Effector memory CD4-positive, alpha-beta T cell (primary cell): ENCODE data around the gene HYAL3.
"Not testable (repeated sequence)": the region's sequence is repeated elsewhere in the genome, so short reads cannot be mapped to it uniquely, and the experiment has no call there.

Source experiments
- DNase-seq, 3 donors: peaks; one replicate each; pipeline ENCODE4 v3.0.0-alpha.2; 2020
- H3K27ac ChIP-seq: 2 replicates; pipeline ENCODE4 v1.7.0; 2013; ENCODE audit warnings: mild to moderate bottlenecking, low read length, moderate library complexity; ENCODE audit not compliant: insufficient read depth, poor library complexity, severe bottlenecking
- H3K27me3 ChIP-seq: replicated peaks from 2 replicates; pipeline ENCODE4 v1.7.0; 2013; ENCODE audit warnings: mild to moderate bottlenecking, low read length; ENCODE audit not compliant: insufficient read depth, control insufficient read depth, poor library complexity, severe bottlenecking
- H3K36me3 ChIP-seq: 2 replicates; pipeline ENCODE4 v1.7.0; 2013; ENCODE audit warnings: mild to moderate bottlenecking, low read length, moderate library complexity; ENCODE audit not compliant: control insufficient read depth, insufficient read depth
- H3K4me1 ChIP-seq: 2 replicates; pipeline ENCODE4 v1.7.0; 2013; ENCODE audit warnings: low read length, mild to moderate bottlenecking; ENCODE audit not compliant: control insufficient read depth, insufficient read depth, poor library complexity, severe bottlenecking
- H3K4me3 ChIP-seq: 2 replicates; pipeline ENCODE4 v1.7.0; 2013; ENCODE audit warnings: low read length, low read depth, mild to moderate bottlenecking; ENCODE audit not compliant: insufficient read depth, poor library complexity, severe bottlenecking
- H3K9me3 ChIP-seq: 2 replicates; pipeline ENCODE4 v1.7.0; 2013; ENCODE audit warnings: mild to moderate bottlenecking, low read length, moderate library complexity; ENCODE audit not compliant: control insufficient read depth

HYAL3 gene

DNA sequence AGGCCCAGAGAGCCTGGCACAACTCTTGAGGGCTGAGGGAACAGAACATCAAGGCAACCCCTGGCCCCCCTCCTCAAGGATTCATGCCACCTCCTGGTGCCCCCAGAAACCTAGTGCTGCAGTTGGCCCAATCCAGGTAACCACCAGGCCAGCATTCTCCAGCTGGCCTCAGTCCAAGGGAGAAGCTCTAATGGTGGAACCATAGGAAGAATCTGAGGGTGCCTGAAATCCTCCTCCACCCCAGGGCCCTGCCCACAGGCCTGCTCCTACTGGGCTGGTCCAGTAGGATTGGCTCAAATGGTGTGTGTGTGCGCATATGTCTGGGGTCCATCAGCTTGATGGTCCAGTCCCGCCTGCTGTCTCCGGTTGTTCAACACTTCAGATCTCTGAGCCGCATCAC, 15.6 kb upstream of the HYAL3 start:
- no peak for DNase-seq
- no peak overlapping the region for H3K4me3 ChIP-seq
- no peaks in the 10 kb centered on the region for H3K9me3 ChIP-seq
- no peaks in the 10 kb centered on the region for H3K27me3 ChIP-seq
- peaks cover 21% of the 10 kb centered on the region for H3K4me1 ChIP-seq
- H3K27ac ChIP-seq = no peak overlapping the region
- no peaks in the 10 kb centered on the region for H3K36me3 ChIP-seq

DNA sequence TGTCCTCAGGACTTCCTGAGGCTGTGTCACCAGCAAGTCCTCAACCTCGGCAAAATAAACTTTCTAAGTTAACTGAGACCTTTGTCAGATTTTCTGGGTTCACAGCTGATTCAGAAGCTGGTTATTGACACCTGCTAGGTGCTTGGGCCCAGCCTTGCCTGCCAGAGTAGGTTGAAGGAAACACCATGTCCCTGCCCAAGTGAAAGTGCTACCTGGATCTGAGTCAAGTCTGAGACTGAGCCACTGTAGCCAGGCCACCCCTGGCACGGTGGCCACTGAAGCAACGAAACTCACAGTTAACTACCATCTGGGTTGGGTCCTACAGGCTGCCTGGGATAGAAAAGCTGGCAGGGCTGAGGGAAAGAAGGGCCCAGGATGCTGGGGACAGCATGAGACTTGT, 15.1 kb upstream of the HYAL3 start:
- Histone ChIP-seq H3K36me3 (no peaks in the 10 kb centered on the region), H3K4me3 (no peak overlapping the region), H3K27me3 (no peaks in the 10 kb centered on the region), H3K4me1 (peaks cover 20% of the 10 kb centered on the region), H3K9me3 (no peaks in the 10 kb centered on the region), H3K27ac (no peak overlapping the region)
- no peak for DNase-seq

- not testable (repeated sequence) for DNase-seq, H3K27me3 ChIP-seq, H3K4me3 ChIP-seq, H3K4me1 ChIP-seq, H3K9me3 ChIP-seq, H3K36me3 ChIP-seq, H3K27ac ChIP-seq
Measured at GRCh38 chr3:50312041-50312440, 12.8 kb upstream of the HYAL3 start.

DNA sequence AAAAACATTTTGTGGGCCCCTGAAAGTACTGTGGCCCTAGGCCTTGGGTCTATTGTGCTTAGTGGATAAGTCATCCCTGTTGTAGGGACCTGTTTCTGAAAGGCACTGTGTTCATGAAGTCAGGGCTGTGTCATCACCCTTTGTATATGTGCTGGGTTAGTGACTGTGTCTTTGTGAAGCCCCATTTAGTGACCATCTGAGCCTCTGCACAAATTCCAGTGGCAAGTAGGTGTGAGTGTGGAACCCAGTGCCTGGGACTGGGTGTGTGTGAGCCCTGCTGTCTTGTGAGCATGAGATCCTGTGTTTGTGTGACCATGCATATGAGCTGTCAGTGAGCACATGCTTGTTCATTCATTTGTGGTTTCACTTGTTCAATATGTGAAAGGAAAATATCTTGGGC, 5.4 kb upstream of the HYAL3 start:
- Histone ChIP-seq H3K4me1 (peaks cover 10% of the 10 kb centered on the region), H3K4me3 (no peak overlapping the region), H3K27ac (no peak overlapping the region), H3K9me3 (no peaks in the 10 kb centered on the region), H3K27me3 (no peaks in the 10 kb centered on the region), H3K36me3 (no peaks in the 10 kb centered on the region)
- DNase-seq = no peak

DNA sequence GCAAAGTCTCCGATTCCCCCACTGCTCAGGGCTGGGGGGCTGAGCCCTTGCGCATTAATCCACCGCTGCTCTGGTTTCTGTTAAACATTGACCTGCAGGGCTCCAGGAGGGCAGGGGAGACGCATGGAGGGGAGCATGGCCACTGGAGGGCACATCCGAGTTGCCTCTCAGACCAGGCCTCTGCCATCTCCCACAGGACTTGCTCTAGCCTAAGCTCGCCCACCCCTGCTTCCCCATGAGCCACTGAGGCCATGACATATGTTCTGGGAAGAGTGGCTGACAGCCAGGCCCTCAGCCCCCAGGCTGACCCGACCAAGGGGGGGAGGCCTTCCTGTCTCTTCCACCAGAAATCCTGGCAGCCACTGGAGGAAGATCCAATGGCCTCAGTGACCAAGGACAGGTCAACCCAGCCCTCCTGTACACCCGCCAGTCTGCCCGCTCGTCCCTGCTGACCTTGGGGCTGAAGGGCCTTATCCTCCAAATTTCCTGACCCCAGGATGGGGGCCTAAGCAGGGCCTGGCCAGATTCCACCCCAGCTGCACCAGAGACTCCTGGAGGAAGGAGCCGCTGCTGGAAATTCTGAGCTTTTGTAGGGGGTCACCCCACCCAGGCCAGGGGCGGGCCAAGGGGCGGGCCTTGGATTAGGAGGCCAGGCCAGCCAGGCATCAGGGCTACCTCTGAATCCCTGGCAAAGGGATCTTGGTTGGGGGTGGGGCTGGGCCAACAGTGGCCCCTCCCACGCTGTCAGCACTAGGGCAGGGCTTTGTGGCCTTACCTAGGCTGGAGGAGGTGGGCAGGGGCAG, 4.0 kb upstream of the HYAL3 start, which contains the start of gene HYAL1:
TSS of gene HYAL1 (minus strand) at position 562 of the 803 bp plus-strand sequence. CDS start 618 bp downstream, outside the sequence.
- no peak within 1 kb of the TSS for H3K4me3 ChIP-seq
- H3K9me3 ChIP-seq = no peaks in the 10 kb centered on the region
- H3K27ac ChIP-seq = no peak within 1 kb of the TSS
- no peak for DNase-seq
- H3K4me1 ChIP-seq = peaks cover 18% of the 10 kb centered on the region
- no peaks in the 10 kb centered on the region for H3K36me3 ChIP-seq
- no peaks in the 10 kb centered on the region for H3K27me3 ChIP-seq

DNA sequence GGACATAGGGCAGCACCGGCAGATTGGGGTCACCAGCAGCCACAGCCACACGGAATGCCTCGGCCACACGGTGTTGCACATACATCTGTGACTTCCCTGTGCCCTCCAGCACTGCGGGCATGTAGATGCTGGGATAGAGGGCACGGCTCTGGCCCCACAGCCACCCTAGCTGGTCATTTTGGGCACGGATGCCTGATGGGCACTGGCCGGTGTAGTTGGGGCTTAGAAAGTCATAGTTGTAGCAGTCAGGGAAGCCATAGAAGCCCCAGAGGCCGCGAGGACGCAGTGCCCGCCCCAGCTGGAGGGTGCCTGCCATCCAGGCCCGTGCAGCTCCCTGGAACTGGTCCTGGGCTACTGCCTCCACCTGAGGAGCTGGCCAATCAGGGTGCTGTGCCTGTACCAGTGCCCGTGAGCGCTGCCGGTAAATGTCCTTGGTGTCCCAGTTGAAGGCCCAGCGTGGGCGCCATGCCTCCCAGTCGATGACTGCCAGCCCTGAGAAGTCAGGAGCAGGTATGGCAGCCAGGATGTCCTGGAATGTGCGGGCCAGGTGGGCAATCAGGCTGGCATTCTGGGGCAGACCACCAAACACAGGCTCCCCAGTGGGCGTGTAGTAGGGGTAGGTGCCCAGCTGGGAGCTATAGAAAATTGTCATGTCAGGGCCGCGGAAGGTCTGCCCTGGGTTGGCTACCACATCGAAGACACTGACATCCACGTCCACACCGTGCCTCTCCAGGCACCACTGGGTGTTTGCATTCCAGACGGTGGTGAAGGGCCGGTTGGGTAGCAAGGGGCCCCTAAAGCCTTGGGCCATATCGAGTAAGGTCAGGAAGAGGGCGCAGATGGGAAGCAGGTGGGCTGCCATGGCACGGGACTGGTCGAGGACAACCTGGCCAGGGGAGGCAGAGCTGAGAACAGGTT, 3.1 kb upstream of the HYAL3 start:
- no peak overlapping the region for H3K4me3 ChIP-seq
- H3K27ac ChIP-seq = no peak overlapping the region
- no peak for DNase-seq
- no peaks in the 10 kb centered on the region for H3K27me3 ChIP-seq
- H3K9me3 ChIP-seq = no peaks in the 10 kb centered on the region
- H3K4me1 ChIP-seq = peaks cover 22% of the 10 kb centered on the region
- no peaks in the 10 kb centered on the region for H3K36me3 ChIP-seq

GRCh38 chr3:50300681-50301254, 1.6 kb upstream of the HYAL3 start:
- no peak overlapping the region for H3K4me3 ChIP-seq

GRCh38 chr3:50299929-50300680, 900 bp upstream of the HYAL3 start:
- no peak for DNase-seq
- Histone ChIP-seq H3K36me3 (no peaks in the 10 kb centered on the region), H3K9me3 (no peaks in the 10 kb centered on the region), H3K4me1 (peaks cover 22% of the 10 kb centered on the region), H3K4me3 (peak overlapping the region; percentile 58), H3K27me3 (no peaks in the 10 kb centered on the region), H3K27ac (peak overlapping the region; percentile 90)

More at GRCh38 chr3:50300681-50301254, 1.6 kb upstream of the HYAL3 start:
- DNase-seq = no peak
- H3K9me3 ChIP-seq = no peaks in the 10 kb centered on the region
- no peaks in the 10 kb centered on the region for H3K36me3 ChIP-seq
- H3K27me3 ChIP-seq = no peaks in the 10 kb centered on the region
- H3K27ac ChIP-seq = no peak overlapping the region
- peaks cover 22% of the 10 kb centered on the region for H3K4me1 ChIP-seq

- H3K27ac ChIP-seq = peak overlapping the region; percentile 90
- H3K4me1 ChIP-seq = peaks cover 22% of the 10 kb centered on the region
- H3K36me3 ChIP-seq = no peaks in the 10 kb centered on the region
- no peaks in the 10 kb centered on the region for H3K27me3 ChIP-seq
- no peak for DNase-seq
- H3K4me3 ChIP-seq = peak overlapping the region; percentile 58
- H3K9me3 ChIP-seq = no peaks in the 10 kb centered on the region
Measured at GRCh38 chr3:50299638-50299928, 378 bp upstream of the HYAL3 start.
